ENCODE measurements around the gene COPG1.

Gene COPG1

GRCh38 chr3:129314386-129315222 is 65.2 kb downstream of the COPG1 start:
- peak; percentile 90 for DNase-seq

GRCh38 chr3:129315223-129315997 is 66.0 kb downstream of the COPG1 start:
- DNase-seq = peak; percentile 11

DNA sequence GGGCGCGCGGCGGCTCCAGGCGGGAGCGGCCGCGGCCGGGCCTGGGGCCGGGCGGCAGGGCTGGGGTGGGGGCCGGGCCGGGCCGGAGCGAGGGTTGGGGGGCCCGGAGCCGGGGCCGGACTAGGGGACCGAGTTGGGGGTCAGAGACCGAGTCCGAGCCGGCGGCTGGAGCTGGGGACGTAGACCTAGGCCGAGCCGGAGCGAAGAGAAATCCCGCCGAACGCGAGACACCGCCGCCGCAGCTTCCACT is 66.5 kb downstream of the COPG1 start:
- DNase-seq = no peak

DNA sequence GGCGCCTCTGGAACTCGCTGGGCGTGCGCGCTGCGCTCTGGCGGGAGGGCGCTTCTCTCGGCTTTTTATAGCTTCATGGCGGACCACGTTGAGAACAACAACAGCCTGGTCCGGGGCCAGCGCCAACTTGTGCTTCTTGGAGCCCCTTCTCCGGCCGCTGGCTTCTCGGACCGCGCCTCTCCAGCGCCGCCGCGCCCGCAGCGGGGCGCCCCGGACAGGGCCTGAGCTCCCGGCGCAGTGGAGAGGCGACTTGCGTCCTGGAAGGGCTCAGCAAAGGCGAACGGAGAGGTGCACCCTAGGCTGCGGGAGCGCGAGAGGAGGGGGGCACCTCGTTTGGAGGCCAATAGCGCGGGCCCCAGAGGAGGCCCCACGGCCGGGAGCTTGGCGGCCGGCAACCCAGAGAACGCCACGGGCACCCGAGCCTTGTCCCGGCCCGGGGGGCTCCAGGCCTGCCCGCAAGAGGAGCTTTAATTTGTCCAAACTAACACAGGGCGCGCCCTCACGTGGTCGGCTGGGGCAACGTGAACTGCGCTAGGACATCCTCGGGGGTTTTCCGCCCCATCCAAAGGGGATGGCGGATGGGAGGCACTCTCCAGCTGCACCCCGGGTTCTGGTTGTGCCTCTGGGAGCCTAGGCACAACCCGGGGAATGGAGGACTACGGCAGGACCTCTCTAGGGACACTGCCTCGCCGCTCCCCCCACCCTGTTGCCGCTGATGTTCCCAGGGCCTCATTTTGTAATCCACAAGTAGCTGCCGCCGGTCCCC is 67.0 kb downstream of the COPG1 start:
- DNase-seq = peak; percentile 87

- DNase-seq = no peak
These were observed 67.8 kb downstream of the COPG1 start for GRCh38 chr3:129317014-129317771.

GRCh38 chr3:129317848-129318247 is 68.4 kb downstream of the COPG1 start:
- DNase-seq = no peak

- DNase-seq = no peak
These were observed 69.5 kb downstream of the COPG1 start for GRCh38 chr3:129318921-129319320.

GRCh38 chr3:129320261-129320660 is 70.9 kb downstream of the COPG1 start:
- DNase-seq = no peak

DNA sequence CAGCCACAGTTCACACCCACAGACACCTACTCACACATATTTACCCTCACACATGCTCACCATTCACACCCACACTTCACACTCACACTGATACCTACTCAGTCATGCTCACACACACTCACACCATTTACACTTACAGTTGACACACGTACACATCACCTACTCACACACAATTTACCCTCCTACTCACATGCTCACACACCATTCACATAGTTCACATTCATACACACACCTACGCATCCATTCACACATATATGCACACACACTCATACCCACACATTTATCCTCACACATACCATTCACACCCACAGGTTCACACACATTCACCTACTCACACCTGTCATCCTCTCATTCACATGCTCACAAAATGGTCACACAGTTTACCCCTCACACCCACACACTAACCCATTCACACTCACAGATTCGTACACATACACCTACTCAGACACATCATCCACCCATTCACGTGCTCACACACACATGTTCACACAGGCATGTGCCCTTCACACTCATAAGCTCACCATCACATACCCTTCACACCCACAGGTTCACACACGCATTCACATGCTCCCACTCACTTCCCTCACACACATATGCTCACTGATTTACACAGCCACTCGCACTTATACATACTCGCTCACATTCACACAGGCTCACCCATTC is 71.5 kb downstream of the COPG1 start:
- no peak for DNase-seq

DNA sequence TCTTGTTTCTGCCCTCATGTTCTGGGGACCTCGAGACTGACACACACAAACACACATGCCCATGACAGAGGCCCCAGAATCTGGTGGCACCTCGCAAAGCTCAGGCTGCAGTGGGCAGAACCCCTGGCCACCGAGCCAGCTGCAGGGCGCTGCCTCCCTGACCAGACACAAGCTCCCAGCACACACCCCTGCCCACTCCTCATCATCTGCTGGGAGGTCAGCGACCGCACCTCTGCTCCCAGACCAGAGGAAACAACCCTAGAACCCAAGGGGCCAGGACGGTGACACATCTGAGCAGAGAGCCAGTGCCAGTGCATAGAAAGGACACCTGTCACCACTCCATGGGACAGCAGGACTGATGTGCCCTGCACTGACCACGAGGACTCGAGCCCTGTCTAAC is 72.5 kb downstream of the COPG1 start:
- DNase-seq = no peak

DNA sequence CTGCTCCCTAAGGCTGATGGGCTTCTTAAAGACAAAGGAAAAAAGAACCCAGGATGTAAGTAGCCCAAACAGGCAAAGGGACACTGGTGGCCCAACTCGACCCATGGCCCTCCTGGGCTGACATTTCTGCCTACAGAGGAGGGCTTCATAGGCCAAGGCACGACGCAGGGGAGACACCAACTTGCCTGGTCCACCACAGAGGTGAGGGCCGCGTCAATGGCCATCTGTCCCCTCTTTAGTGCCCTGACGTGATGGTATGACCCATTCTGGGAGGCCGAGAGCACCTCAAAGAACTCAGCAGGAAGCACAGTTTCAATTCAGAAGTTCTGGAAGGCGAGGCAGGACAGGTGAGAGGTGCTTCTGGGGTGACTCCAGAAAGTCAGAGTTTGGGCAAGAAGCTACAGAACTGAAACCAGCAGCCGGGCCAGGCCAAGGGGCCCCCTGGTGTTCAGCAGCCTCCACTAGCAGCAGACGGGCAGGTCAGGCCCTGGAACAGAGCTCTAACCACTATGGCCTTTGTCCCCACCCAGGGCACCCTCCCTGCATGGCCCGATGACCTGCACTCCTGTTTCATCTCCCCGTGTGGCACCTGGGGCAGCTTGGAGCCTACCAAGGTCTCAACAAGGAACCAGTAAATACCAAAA is 74.4 kb downstream of the COPG1 start:
- no peak for DNase-seq

DNA sequence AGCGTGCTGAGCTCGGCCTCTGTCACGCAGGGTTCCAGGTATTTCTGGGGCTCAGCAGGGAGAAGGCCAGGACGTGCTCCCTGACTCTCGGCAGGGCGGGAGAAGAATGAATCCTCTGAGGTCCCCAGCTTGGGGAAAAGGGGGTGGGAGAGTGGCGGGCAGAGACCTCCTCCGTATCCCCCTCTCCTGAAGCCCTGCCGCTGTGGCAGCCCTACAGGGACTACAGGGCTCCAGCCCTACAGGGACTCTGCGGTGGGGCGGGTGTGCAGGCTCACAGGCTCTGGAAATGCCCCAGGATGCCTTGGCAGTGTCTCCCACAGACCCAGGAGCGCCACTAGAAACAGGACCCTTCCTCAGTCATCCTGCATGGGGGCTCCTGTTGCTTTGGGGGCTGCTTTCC is 75.4 kb downstream of the COPG1 start:
- no peak for DNase-seq

- DNase-seq = no peak
These were observed 76.0 kb downstream of the COPG1 start for GRCh38 chr3:129325383-129325782.

DNA sequence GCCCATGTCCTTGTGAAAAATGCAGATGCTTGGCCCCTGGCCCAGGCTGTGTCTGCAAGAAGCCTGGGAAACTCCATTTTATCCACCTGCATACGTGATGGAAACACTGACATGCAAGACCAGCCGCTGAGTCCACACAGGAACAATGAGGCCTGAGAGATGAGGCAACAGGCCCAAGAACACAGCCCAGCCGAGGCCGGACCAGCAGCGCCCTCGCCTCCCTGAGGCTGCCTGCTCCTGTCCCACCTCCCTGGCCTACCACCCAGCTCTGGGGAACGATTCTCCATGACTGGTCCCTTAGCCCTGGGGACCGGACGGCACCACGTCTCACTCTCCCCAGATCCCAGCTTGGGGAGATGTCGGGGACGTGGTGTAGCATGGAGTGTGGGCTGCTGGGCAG is 76.7 kb downstream of the COPG1 start:
- no peak for DNase-seq

DNA sequence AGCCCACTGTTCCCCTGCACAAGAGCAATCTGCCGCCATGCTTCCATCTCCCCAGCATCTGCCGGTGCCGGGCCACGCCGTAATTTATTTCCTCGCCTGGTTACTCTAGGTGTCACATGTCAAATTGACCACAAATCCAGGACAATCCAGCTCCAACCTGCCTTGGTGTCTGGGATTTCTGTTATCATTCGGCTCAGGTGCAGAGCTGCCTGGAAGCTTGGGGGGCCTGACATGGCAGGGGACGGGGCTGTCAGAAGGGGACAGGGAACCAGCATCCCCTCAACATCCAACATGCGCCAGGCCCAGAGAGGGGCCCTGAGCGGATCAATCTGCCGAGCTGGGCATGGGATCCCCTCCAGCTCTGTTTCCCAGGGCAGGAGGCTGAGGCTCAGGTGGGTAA is 77.2 kb downstream of the COPG1 start:
- DNase-seq = no peak

All from fibroblast of skin of scalp (primary cell).